Astrocyte of the cerebellum (primary cell): ENCODE results near the gene SMG6.

Experiments
- DNase-seq: peaks from one replicate; pipeline ENCODE4 v3.0.0-alpha.2; 2011; ENCODE audit warnings: low read depth
- H3K4me3 ChIP-seq: 2 replicates; pipeline ENCODE4 v1.5.1; 2011; ENCODE audit warnings: mild to moderate bottlenecking, low read depth, low read length, moderate library complexity
- CTCF ChIP-seq: IDR thresholded peaks from 2 replicates; pipeline ENCODE4 v1.5.1; 2012; ENCODE audit warnings: low read length, low read depth, moderate library complexity, mild to moderate bottlenecking; ENCODE audit errors: missing control alignments
- in situ Hi-C: cut with HindIII; loops from 2 replicates; pipeline ENCODE4 v1.10.0; 2017; ENCODE audit warnings: low sequenced_read_pairs

SMG6 gene

GRCh38 chr17:2237521-2237921 is 66.1 kb downstream of the SMG6 start:
- in situ Hi-C loops = no loop called here
- peak; percentile 86 for DNase-seq

GRCh38 chr17:2235792-2236366 is 67.7 kb downstream of the SMG6 start:
- no peak for TF ChIP-seq CTCF
- in situ Hi-C loops = no loop called here
- no peak for DNase-seq
- no peak overlapping the region for H3K4me3 ChIP-seq

More at GRCh38 chr17:2237521-2237921, 66.1 kb downstream of the SMG6 start:
- no peak for TF ChIP-seq CTCF
- no peak overlapping the region for H3K4me3 ChIP-seq

GRCh38 chr17:2235265-2235664 is 68.3 kb downstream of the SMG6 start:
- DNase-seq = no peak
- in situ Hi-C loops = no loop called here
- H3K4me3 ChIP-seq = no peak overlapping the region
- TF ChIP-seq CTCF = no peak

- TF ChIP-seq CTCF = no peak
- no peak overlapping the region for H3K4me3 ChIP-seq
- in situ Hi-C loops = no loop called here
- no peak for DNase-seq
Measured at GRCh38 chr17:2233441-2233947, 70.1 kb downstream of the SMG6 start.

- DNase-seq = peak; percentile 87
- in situ Hi-C loops = no loop called here
- no peak for TF ChIP-seq CTCF
- H3K4me3 ChIP-seq = no peak overlapping the region
Measured at GRCh38 chr17:2232244-2232638, 71.3 kb downstream of the SMG6 start.

- in situ Hi-C loops = no loop called here
- no peak overlapping the region for H3K4me3 ChIP-seq
- DNase-seq = no peak
- no peak for TF ChIP-seq CTCF
Measured at GRCh38 chr17:2230877-2231276, 72.7 kb downstream of the SMG6 start.
